Pons (tissue), 1 donor: Measurements from ENCODE around the gene BCAS3.
"Not testable (repeated sequence)": the region's sequence is repeated elsewhere in the genome, so short reads cannot be mapped to it uniquely, and the experiment has no call there.

Experiments used
- DNase-seq: peaks from one replicate; pipeline ENCODE4 v3.0.0-alpha.2; 2016; ENCODE audit warnings: low spot score

BCAS3 gene

DNA sequence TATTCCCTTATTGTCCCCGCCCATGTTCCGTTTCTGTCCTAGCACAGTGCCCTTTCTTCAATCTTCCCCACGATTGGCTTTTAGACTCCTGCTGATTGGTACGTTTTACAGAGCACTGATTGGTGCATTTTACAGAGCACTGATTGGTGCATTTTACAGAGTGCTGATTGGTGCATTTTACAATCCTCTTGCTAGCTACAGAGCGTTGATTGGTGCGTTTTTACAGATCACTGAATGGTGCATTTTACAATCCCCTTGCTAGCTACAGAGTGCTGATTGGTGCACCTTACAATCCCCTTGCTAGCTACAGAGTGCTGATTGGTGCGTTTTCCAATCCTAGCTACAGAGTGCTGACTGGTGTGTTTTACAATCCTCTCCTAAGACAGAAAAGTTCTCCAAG is 3.0 kb upstream of the BCAS3 start:
- not testable (repeated sequence) for DNase-seq

DNA sequence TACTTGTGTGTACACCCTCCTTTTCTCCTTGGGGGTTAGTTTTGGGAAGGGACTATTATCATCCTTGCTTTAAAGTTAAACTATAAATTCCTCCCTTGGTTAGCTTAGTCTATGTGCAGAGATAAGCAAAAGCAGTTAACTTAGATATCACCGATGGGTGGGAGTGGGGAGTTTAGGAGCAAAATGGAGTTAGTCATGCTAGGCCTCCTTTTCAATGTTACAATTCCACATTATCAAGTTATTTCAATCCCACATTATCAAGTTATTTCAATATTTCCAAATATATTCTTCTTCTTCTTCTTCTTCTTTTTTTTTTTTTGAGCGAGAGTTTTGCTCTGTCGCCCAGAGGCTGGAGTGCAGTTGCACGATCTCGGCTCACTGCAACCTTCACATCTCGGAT is 1.7 kb upstream of the BCAS3 start:
- DNase-seq: no peak

DNA sequence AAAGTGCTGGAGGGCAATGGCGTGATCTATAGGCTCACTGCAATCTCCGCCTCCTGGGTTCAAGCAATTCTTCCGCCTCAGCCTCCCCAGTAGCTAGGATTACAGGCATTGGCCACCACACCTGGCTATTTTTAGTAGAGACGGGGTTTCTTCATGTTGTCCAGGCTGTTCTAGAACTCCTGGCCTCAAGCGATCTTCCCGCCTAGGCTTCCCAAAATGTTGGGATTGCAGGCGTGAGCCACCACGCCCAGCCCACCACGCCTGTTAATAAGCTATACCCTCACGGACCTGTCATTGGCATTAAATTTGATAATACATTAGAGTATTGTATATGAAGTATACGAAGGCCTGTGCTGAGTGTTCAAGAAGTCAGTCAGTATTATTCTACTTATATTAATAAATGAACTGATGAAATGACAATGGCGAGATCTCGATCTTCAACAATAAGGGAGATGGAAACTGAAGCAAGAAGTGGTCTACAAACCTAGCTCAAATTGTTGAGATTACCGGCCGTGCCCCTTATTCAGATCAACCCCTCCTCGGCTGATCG is 818 bp upstream of the BCAS3 start:
- peak; percentile 28 for DNase-seq

DNA sequence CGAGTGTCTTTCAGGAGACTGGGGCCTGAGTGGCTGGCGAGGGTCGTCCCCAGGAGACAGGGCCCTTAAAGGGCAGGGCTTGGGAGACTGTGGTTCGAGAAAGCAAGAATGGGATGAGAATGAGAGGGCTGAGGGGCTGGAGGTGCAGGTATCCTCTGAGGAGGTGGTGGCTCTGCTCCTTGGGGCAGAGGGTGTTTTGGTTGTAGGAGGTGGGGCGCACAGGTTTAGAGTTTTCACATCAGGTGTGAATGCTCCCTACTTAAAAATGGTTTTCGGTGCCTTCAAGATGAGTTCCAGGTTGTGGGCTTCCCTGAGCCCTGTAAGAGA is 430 bp downstream of the BCAS3 start:
- no peak for DNase-seq

DNA sequence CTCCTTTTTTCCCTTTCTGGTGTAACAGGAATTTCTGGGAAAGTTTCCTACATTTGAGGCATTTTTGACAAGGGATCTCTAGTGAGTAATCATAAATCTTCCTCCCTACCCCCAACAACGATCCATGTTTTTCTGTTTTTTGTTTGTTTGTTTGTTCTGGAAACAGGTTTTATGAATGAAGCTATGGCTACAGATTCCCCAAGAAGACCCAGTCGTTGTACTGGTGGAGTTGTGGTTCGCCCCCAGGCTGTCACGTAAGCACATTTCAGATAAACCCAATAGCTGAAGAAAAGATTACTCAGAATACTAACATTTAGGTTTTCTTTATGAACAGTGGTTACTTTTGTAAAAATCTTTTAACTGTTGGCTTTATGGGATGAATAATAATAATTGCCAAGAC is 1.6 kb downstream of the BCAS3 start:
- DNase-seq: no peak

DNA sequence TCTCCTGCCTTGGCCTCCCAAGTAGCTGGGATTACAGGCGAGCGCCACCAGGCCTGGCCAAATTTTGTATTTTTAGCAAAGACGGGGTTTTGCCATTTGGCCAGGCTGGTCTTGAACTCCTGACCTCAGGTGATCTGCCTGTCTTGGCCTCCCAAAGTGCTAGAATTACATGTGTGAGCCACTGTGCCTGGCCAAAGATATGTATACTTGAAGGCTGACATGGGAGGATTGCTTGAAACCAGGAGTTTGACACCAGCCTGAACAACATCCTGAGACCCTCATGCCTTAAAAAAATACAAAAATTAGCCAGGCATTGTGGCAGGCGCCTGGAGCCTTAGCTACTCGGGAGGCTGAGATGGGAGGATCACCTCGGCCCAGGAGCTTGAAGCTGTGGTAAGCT is 3.1 kb downstream of the BCAS3 start:
- DNase-seq: no peak

DNA sequence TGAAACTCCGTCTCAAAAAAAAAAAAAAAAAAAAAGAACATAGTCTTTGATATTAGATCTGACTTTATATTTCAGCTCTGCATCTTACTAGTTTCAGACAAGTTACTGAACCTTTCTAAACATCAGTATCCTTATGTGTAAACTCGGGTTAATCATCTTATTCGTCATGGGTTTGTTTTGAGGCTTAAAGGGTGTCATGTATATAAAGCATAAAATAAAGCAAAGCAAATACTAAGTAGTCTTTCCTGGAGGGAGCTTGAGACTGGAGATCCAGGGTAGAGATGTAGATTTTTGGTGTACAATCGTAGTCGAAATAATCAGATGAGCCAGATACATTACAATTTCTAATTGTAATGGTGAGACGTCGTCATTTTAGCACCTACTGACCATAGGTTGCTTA is 7.8 kb downstream of the BCAS3 start:
- DNase-seq: no peak

DNA sequence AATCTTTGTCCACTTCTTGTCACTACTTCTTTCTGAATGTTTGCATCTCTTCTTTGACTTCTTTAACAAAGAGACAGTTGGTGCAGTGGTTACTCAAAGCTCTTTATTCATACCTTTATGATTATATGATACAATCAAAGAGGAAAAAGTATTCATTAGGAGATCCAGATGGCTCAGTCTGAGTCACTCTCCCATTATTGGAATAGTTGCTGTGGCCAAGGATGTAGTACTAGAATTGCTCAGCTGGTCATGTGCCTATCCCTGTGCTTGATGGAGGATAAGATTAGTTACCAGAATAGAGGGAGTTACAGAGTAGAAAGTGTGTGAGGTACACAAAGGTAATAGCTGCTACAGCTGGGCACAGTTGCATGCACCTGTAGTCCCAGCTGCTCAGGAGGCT is 18.3 kb downstream of the BCAS3 start:
- DNase-seq: no peak

DNA sequence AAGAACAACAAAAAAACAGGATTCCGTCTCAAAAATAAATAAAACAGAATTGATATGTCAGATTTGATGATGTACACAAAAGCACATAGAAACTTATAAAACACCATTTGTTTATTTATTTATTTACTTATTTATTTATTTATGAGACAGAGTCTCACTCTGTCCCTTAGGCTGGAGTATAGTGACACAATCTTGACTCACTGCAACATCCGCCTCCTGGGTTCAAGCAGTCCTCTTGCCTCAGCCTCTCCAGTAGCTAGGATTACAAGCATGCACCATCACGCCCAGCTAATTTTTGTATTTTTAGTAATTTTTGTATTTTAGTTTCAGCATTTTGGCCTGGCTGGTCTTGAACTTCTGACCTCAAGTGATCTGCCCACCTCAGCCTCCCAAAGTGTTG is 21.4 kb downstream of the BCAS3 start:
- no peak for DNase-seq

DNA sequence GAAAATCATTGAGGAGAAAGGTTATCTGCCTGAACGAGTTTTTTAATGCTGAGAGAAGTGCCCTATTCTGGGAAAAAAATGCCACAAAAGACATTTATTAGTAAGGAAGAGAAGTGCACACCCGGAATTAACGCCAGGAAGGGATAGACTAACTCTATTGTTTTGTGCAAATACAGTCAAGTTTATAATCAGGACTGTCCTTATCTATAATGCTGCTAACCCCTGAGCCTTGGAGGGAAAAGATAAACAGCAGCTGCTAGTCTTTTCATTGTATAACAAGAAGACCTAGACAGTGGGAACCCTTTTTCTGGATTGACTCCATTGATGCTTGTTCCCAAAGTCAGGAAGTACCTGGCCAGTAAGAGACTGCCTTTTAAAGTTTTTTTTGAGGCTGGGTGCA is 26.5 kb downstream of the BCAS3 start:
- DNase-seq: no peak

DNA sequence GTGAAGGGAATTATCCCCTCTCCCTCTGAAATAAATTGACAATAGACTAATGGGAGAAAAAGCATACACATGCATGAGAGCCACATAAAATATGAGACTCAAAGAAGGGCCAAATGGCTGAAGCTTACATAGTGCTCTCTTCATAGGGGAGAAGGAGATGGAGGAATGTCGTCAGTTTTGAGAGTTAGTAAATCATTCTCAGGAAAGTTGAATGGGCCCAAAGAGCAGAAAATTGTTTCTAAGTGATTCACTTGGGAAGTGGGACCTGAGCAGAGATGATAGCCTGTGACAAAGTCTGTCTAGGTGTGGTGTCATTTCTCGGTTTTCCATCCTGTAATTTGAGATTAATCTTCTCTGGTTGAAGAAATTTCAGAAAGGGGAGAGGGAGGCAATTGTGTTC is 35.0 kb downstream of the BCAS3 start:
- no peak for DNase-seq

DNA sequence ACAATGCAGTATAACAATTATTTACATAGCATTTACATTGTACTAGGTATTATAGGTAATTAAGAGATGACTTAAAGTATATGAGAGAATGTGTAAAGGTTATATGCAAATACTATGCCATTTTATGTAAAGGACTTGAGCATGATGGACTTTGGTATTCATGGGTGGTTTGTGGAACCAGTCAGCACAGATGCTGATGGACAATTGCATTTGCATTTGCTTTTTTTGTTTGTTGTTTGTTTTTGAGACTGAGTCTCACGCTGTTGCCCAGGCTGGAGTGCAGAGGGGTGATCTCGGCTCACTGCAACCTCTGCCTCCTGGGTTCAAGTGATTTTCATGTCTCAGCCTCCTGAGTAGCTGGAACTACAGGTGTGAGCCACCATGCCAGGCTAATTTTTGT is 36.0 kb downstream of the BCAS3 start:
- no peak for DNase-seq

DNA sequence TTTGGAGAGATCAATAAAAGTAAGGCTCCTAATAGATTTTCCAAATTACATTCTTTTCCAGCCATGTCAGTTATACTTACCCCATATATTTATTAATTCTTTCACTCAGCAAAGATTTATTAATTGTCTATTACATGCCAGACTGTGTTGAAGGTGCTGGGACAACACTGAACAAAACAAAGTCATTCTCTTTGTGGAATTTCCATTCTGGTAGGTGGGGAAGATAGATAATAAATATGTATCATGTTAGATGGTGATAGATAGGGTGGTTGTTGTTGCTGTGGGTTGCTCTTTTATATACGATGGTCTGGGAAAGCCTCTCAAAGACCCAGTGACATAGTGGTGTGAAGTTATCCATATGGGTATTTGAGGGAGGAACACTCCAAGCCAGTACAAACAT is 39.1 kb downstream of the BCAS3 start:
- DNase-seq: no peak

DNA sequence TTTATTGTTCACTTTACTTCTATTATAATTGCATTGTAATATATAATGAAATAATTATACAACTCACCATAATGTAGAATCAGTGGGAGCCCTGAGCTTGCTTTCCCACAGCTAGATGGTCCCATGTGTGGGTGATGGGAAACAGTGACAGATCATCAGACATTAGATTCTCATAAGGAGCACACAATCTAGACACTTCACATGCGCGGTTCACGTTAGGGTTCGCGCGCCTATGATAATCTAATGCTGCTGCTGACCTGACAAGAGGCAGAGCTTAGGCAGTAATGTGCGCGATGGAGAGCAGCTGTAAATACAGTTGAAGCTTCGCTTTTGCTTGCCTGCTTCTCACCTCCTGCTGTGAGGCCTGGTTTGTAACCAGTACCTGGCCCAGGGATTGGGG is 40.2 kb downstream of the BCAS3 start:
- DNase-seq: no peak

DNA sequence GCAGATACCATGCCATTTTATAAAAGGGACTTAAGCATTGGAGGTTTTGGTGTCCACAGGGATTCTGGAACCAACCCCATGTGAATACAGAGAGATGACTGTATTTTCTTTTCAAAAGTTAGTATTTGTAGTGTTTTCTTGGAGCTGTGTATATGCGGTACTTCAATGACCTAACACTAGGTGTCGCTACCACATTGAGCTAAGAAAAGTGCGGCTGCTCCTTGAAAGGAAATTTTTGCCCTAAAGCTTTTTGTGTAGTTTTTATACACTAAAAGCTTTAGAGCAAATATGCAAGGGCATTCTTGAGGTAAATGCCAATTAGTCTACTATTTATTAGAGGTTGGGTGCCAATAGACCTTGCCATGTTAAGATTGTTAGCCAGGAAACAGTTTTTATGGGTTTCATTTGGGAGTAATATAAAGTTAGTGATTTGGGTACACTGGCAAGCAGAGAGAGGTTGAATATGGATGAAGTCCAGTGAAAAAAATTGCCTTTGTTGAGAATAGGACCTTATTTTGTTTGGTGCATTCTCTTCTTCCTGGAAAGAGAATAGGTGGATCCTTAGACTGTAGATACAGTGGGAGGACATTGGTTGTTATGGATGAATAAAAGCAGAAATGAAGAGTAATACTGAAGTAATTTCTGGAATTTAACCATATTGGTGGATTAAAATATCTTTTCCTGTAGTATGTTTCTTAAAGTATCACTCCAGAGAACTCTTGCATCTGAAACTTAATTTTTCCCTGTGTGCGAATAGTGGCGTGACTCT is 43.3 kb downstream of the BCAS3 start:
- DNase-seq: peak; percentile 83

DNA sequence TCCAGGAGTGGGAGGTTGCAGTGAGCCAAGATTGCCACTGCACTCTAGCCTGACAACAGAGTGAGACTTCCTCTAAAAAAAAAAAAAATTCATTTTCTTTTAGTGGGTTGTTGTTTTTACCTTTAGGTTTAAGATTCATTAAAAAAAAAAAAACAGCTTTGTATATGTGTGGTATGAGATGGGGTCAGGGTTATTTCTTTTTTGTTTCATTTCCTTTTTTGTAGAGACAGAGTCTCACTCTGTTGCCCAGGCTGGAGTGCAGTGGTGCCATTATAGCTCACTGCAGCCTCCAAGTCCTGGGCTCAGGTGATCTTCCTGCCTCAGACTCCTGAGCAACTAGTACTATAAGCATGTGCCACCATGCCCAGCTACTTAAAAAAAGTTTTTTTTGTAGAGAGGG is 47.0 kb downstream of the BCAS3 start:
- DNase-seq: no peak

DNA sequence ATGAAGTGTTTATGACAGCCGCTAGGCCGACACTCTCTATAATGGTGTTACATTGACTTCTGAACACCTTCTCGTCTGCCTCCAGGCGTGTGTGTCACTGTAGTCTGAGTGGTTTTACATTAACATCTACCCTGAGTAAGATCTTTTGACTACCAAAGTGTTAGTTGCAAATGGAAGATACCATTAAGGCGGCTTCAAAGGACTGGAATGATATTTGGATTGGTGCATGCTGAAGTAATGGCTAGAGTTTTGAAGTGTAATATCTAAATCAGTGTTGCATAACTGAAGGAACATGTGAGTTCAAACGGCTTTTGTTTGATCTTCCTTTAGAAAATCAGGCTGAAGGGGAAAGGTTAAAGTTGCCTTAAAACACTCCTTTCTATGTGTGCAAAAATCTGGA is 52.2 kb downstream of the BCAS3 start:
- no peak for DNase-seq

DNA sequence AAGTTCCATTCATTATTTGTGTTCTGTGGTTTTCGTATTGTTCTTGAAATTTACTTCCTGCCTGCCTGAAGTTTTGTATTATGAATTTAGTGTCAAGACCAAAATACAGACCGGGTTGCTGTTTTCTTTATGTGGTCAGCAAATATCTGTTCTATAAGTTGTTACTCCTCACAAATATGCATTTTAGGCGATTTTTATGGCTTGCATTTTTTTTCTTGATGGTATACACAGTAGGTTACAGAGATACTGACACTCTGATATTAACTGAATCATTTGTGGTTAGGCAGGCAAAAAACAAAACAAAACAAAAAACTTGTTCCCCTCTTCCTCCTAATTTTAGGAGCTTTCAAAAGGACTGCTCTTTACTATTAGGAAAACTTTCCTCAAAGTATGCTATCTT is 52.6 kb downstream of the BCAS3 start:
- no peak for DNase-seq

DNA sequence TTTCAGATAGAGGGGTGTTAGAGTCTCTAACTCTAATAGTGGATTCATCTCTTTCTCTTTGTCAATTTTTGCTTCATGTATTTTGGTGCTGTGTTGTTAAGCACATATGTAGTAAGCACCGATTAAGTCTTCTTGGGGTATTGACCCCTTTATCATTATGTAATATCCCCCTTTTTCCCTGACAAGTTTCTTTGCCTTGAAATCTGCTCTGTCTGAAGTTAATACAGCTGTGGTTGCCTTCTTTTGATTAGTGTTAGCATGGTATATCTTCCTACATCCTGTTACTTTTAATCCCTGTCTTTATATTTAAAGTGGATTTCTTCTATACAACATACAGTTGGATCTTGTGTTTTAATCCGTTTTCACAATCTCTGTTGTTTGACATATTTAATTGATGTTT is 60.6 kb downstream of the BCAS3 start:
- no peak for DNase-seq

DNA sequence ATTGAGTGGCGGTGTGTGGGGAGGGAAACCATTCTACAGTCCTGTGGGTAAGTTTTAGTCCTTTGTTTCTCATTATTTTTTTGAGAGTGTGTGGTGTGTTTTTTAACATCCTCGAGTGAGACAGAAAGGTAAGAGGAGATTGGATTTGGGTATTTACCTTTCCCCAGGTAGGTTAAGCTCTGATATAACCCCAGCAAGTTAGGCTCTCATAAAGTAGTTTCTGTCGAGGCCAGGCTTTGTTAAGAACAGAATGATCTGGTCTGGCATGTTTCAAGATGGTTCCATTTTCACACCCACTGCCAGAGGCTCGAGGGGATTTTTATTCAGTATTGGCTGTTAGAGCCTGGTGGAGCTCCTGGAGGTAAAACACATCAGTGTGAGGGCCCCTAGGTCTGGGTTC is 62.9 kb downstream of the BCAS3 start:
- DNase-seq: no peak

DNA sequence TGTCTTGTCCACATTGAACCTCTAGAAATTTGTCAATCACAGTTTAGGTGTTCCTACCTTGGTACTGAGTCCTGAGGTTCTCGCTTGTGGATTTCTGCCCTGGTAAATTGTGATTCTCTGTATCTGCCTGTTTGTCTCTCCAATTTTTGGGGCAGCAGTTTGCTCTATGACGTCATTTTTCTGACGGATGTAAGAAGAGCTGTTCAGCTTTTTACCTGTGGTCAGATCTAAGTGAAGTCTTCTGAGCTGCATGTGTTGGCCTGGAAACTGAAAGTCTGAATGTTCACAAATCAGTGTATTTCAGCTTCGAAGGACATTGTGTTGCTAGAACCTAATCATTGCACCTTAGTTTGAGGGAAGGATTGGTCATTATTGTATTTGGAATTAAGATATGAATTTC is 63.4 kb downstream of the BCAS3 start:
- no peak for DNase-seq

DNA sequence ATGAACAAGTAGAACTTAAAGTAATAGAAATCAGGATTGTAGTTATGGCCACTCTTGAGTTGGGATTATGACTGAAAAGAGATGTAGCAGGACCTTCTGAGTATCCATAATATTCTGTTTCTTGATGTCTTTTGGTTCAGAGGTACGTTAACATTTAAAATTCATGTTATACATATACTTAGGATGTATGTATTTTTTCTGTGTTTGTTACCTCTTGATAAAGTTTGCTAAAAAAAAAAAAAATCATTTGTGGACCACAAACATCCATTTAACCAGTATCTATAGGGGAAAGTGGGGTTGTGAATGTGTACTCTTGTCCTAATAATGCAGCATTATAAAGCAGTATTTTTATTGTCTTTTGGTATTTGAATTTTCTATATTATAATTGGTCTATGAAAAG is 65.6 kb downstream of the BCAS3 start:
- no peak for DNase-seq

DNA sequence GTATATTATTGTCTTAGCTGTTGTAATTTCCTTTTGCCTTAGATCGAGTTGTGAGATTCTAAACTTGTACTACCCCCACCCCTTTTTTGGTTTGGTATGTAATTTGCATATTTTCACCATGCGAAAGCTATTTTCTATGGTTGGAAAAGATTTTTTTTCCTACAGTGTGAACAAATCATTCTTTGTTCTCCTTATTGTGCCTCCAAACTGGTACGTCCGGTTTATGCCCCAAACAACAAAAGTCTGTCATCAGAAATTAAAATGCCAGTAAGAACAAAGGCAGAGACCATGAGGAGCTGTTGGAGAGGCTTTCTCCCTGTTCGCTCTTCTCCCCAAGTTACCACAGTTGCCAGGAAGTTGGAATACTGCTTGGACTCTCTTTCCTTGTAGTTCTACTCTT is 66.1 kb downstream of the BCAS3 start:
- peak; percentile 97 for DNase-seq

DNA sequence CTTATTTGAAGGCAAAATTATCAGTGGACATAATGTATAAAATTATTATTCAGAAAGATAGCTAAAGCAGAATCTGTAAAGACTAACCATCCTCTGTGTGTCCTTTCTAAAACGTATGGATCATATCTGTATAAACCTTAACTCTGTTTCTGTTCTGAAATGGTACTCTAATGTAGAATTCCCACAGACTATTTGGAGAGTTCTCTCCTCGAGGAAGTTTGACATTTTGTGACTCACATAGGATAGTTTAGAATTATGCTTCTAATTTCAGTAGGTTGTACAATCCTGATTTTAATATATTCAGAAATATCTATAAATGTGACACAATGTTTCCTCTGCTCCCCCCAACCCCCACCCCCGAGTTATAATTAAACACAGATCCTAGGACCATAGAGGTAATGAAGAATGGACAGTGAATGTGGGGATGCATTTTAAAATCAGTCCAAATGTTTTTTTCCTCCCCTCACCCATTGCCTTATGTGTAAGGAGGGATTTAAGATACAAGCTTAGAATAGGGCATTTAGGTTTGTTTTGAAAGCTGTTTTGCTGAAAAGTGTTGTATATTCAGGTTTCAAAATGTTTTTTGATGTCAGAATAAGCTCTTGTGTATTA is 66.8 kb downstream of the BCAS3 start:
- peak; percentile 45 for DNase-seq
